ENCODE results near the gene PIP5K1C. TPM values are rescaled to one million over a fixed set of nuclear protein-coding genes. Genes with fewer than 3 reads are reported as not detected.

PIP5K1C gene
- total RNA-seq, 1 experiment from 2014 or later = 26.9 TPM

GRCh38 chr19:3638208-3639193 lies 61.8 kb downstream of the PIP5K1C start (continued):
- TF ChIP-seq, protein P1, sequence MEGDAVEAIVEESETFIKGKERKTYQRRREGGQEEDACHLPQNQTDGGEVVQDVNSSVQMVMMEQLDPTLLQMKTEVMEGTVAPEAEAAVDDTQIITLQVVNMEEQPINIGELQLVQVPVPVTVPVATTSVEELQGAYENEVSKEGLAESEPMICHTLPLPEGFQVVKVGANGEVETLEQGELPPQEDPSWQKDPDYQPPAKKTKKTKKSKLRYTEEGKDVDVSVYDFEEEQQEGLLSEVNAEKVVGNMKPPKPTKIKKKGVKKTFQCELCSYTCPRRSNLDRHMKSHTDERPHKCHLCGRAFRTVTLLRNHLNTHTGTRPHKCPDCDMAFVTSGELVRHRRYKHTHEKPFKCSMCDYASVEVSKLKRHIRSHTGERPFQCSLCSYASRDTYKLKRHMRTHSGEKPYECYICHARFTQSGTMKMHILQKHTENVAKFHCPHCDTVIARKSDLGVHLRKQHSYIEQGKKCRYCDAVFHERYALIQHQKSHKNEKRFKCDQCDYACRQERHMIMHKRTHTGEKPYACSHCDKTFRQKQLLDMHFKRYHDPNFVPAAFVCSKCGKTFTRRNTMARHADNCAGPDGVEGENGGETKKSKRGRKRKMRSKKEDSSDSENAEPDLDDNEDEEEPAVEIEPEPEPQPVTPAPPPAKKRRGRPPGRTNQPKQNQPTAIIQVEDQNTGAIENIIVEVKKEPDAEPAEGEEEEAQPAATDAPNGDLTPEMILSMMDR (IDR thresholded peaks at IDR 0.05 in 2 of 3, conservative IDR thresholded peaks at IDR 0.05 in 1 of 3; ENCODE audit: borderline replicate concordance in 1 of 3, insufficient read depth in 1 of 3, low read depth in 2 of 3, low read length in 2 of 3) = no peak
- TF ChIP-seq SIN3A (IDR thresholded peaks at IDR 0.05; ENCODE audit: low read depth) = no peak
- no peak for TF ChIP-seq CBX3 (IDR thresholded peaks at IDR 0.05; ENCODE audit: low read depth)

DNA sequence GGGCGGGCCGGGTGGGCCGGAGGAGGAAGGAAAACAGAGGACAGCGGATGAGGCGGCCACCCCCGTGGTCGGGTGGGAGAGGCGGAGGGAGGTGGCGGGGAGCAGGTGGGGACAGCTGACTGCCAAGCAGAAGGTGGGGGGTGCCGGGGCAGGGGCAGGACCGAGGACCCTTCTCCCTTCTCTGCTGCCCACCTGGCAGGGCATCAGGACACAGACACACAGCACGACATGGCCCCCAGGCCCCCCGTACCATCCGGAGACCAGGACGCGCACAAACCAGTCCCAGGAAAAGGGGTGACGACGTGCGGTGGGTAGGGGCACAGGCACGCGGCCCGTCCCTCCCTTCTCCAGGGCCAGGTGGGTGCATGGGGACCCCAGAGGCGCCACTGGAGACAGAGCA lies 62.6 kb downstream of the PIP5K1C start:
- Histone ChIP-seq H3K4me3 (replicated peaks in 1 of 2; ENCODE audit: low read depth in 1 of 2, low read length in 2 of 2) (no peak overlapping the region), H4K20me1 (ENCODE audit: insufficient read depth) (no peaks in the 10 kb centered on the region), H3K9me2 (ENCODE audit: insufficient read depth) (no peaks in the 10 kb centered on the region), H3K9ac (ENCODE audit: low read length) (no peak overlapping the region), H3K36me3 (ENCODE audit: control insufficient read depth in 1 of 2, insufficient read depth in 2 of 2, low read length in 2 of 2) (no peaks in the 10 kb centered on the region; a peak in 1 of 4 replicates), H3K9me3 (ENCODE audit: control insufficient read depth in 1 of 2, insufficient read depth in 1 of 2, low read depth in 1 of 2, low read length in 2 of 2) (no peaks in the 10 kb centered on the region), H3K4me2 (ENCODE audit: low read length) (no peak overlapping the region), H3K27ac (ENCODE audit: low read depth, low read length) (no peak overlapping the region), H3K27me3 (ENCODE audit: insufficient read depth, low read length) (no peaks in the 10 kb centered on the region), H3K79me2 (ENCODE audit: insufficient read depth, low read length) (no peaks in the 10 kb centered on the region), H2AFZ (ENCODE audit: low read depth, low read length, poor library complexity, severe bottlenecking) (no peak overlapping the region), H3K4me1 (ENCODE audit: control insufficient read depth in 1 of 2, insufficient read depth in 2 of 2, low read length in 2 of 2) (peaks cover under 1 to 3% of the 10 kb centered on the region in 2 experiments; a peak in 3 of 4 replicates)
- DNase-seq (ENCODE audit: low read depth, low spot score) = no peak
- ChIA-PET CTCF (no interaction called here), RAD21 (ENCODE audit: low non-redundant PET in 1 of 2, low total read pairs in 2 of 2, uncharacterized antibody in 2 of 2, unreplicated experiment in 2 of 2) (no interaction called here), POLR2A (no interaction called here)
- intact Hi-C loops (cut with micrococcal nuclease) = no loop called here
- no peak for ATAC-seq
- TF ChIP-seq, protein P2, sequence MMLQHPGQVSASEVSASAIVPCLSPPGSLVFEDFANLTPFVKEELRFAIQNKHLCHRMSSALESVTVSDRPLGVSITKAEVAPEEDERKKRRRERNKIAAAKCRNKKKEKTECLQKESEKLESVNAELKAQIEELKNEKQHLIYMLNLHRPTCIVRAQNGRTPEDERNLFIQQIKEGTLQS (IDR thresholded peaks at IDR 0.05) = no peak
- no peak for TF ChIP-seq FOSL1 (IDR thresholded peaks at IDR 0.05; ENCODE audit: low read depth)
- TF ChIP-seq ZNF274 (IDR thresholded peaks at IDR 0.05; ENCODE audit: low read depth, low read length) = no peak
- no TSS peak for BruUV-seq (replicated peaks)
